H1 (cell line): ENCODE measurements around the gene SLC1A4. TPM values are rescaled to one million over a fixed set of nuclear protein-coding genes. Genes with fewer than 3 reads are reported as not detected.

Experiments used
- CTCF ChIA-PET: fragments of 300-600 bp; sonication (Branson Sonifier 250); formaldehyde crosslinking; loops from one replicate; lab custom pipeline; 2021; ENCODE audit not compliant: partially characterized antibody; lab: Charles Lee
- POLR2A ChIA-PET: fragments of 300-600 bp; sonication (Branson Sonifier 250); formaldehyde crosslinking; loops from one replicate; lab custom pipeline; 2021; ENCODE audit warnings: inconsistent platforms; ENCODE audit not compliant: partially characterized antibody; lab: Charles Lee
- DNase-seq, 2 experiments: peaks; one replicate each; pipeline versions ENCODE4 v3.0.0 to v3.0.0-alpha.2; 2010 to 2022; ENCODE audit warnings: low spot score in 2 of 2, low read depth in 1 of 2, mixed read lengths in 1 of 2
- FAIRE-seq: peaks from 2 replicates; lab custom pipeline; 2011; peaks lifted over from hg19 to GRCh38; lab: Jason Lieb, UNC
- H2AFZ ChIP-seq: 2 replicates; pipeline ENCODE4 v1.8.1; 2012; ENCODE audit warnings: low read length, inconsistent platforms
- H2AK5ac ChIP-seq: 2 replicates; pipeline ENCODE4 v1.6.1; 2013; ENCODE audit warnings: low read depth, low read length
- H2BK120ac ChIP-seq: replicated peaks from 2 replicates; pipeline ENCODE3; 2013; ENCODE audit warnings: low read depth, low read length, inconsistent platforms
- H2BK12ac ChIP-seq: 2 replicates; pipeline ENCODE4 v1.6.1; 2013; ENCODE audit warnings: low read depth, low read length
- H2BK15ac ChIP-seq: 2 replicates; pipeline ENCODE4 v1.6.1; 2013; ENCODE audit warnings: low read length
- H2BK20ac ChIP-seq: 2 replicates; pipeline ENCODE4 v1.6.1; 2013; ENCODE audit warnings: low read length
- H2BK5ac ChIP-seq: 2 replicates; pipeline ENCODE4 v1.6.1; 2013; ENCODE audit warnings: low read depth, low read length
- H3K14ac ChIP-seq: 2 replicates; pipeline ENCODE4 v1.6.1; 2013; ENCODE audit warnings: inconsistent platforms; ENCODE audit not compliant: insufficient read length
- H3K18ac ChIP-seq: 2 replicates; pipeline ENCODE4 v1.6.1; 2013; ENCODE audit warnings: low read length; ENCODE audit errors: extremely low read depth
- H3K23ac ChIP-seq: 2 replicates; pipeline ENCODE4 v1.6.1; 2013; ENCODE audit warnings: inconsistent platforms; ENCODE audit not compliant: insufficient read length
- H3K23me2 ChIP-seq: 2 replicates; pipeline ENCODE4 v1.6.1; 2013; ENCODE audit warnings: low read depth, low read length
- H3K27ac ChIP-seq: 2 replicates; pipeline ENCODE4 v1.6.1; 2011; ENCODE audit warnings: low read depth, low read length, inconsistent platforms
- H3K27me3 ChIP-seq, 4 experiments: replicated peaks in 1 of 4; 1 replicate in 1 of 4; 2 replicates in 3 of 4; pipeline versions ENCODE4 v1.6.1 to v1.8.1; 2011 to 2013; ENCODE audit warnings: low read length in 3 of 4, mild to moderate bottlenecking in 3 of 4, inconsistent platforms in 2 of 4, mixed read lengths in 2 of 4, moderate library complexity in 1 of 4; ENCODE audit not compliant: control insufficient read depth in 3 of 4, insufficient read depth in 3 of 4; ENCODE audit errors: extremely low read depth in 1 of 4
- H3K36me3 ChIP-seq, 4 experiments: 2 replicates each; pipeline versions ENCODE4 v1.6.1 to v1.8.1; 2011 to 2013; ENCODE audit warnings: mild to moderate bottlenecking in 4 of 4, low read length in 3 of 4, moderate library complexity in 2 of 4, control low read depth in 1 of 4, inconsistent platforms in 1 of 4; ENCODE audit not compliant: insufficient read depth in 4 of 4, control insufficient read depth in 2 of 4
- H3K4ac ChIP-seq: replicated peaks from 2 replicates; pipeline ENCODE3; 2013; ENCODE audit warnings: low read length, low read depth, mixed read lengths, inconsistent platforms; ENCODE audit not compliant: insufficient read length
- H3K4me1 ChIP-seq, 4 experiments: replicated peaks in 1 of 4; 1 replicate in 1 of 4; 2 replicates in 3 of 4; pipeline versions ENCODE4 v1.6.1 to v1.8.1; 2011 to 2013; ENCODE audit warnings: low read length in 3 of 4, inconsistent platforms in 2 of 4, mixed read lengths in 1 of 4; ENCODE audit not compliant: insufficient read depth in 4 of 4, control insufficient read depth in 3 of 4
- H3K4me2 ChIP-seq, 2 experiments: 2 replicates each; pipeline versions ENCODE4 v1.6.1 to v1.8.1; 2011 to 2013; ENCODE audit warnings: low read depth in 2 of 2, low read length in 2 of 2, control low read depth in 1 of 2, inconsistent platforms in 1 of 2, mild to moderate bottlenecking in 1 of 2; ENCODE audit not compliant: insufficient read depth in 1 of 2
- H3K4me3 ChIP-seq, 4 experiments: fragments of 200-600, 300-600 bp in 1 of 4; sonication (generic), shearing (Covaris generic), sonication (Bioruptor Twin) in 1 of 4; 2 replicates each; pipeline versions ENCODE4 v1.5.1 to v1.8.1; 2011 to 2016; ENCODE audit warnings: low read length in 4 of 4, low read depth in 3 of 4, control low read depth in 2 of 4, inconsistent platforms in 2 of 4, mild to moderate bottlenecking in 2 of 4, mixed read lengths in 1 of 4, moderate library complexity in 1 of 4; ENCODE audit not compliant: insufficient read depth in 2 of 4; ENCODE audit errors: extremely low read depth in 1 of 4
- H3K56ac ChIP-seq: replicated peaks from 2 replicates; pipeline ENCODE3; 2013; ENCODE audit warnings: low read depth, mild to moderate bottlenecking, mixed read lengths, low read length, inconsistent platforms; ENCODE audit not compliant: insufficient read length
- H3K79me1 ChIP-seq: 2 replicates; pipeline ENCODE4 v1.6.1; 2013; ENCODE audit warnings: low read depth, low read length, control low read depth
- H3K79me2 ChIP-seq, 2 experiments: 2 replicates each; pipeline versions ENCODE4 v1.6.1 to v1.8.1; 2012 to 2013; ENCODE audit warnings: low read length in 2 of 2, mild to moderate bottlenecking in 2 of 2, inconsistent platforms in 1 of 2; ENCODE audit not compliant: insufficient read depth in 2 of 2, control insufficient read depth in 1 of 2
- H3K9ac ChIP-seq, 4 experiments: replicated peaks in 1 of 4; 1 replicate in 1 of 4; 2 replicates in 3 of 4; pipeline versions ENCODE4 v1.6.1 to v1.8.1; 2011 to 2013; ENCODE audit warnings: low read depth in 3 of 4, low read length in 3 of 4, control low read depth in 2 of 4, mild to moderate bottlenecking in 2 of 4, moderate library complexity in 2 of 4, inconsistent platforms in 1 of 4; ENCODE audit errors: extremely low read depth in 1 of 4
- H3K9me3 ChIP-seq, 2 experiments: 2 replicates each; pipeline versions ENCODE4 v1.6.1 to v1.8.1; 2012 to 2013; ENCODE audit warnings: mild to moderate bottlenecking in 2 of 2, moderate library complexity in 2 of 2, control low read depth in 1 of 2, inconsistent platforms in 1 of 2, low read depth in 1 of 2, low read length in 1 of 2, mixed read lengths in 1 of 2; ENCODE audit not compliant: insufficient read depth in 2 of 2
- H4K20me1 ChIP-seq, 2 experiments: replicated peaks in 1 of 2; 2 replicates each; pipeline versions ENCODE3 to v1.8.1; 2011 to 2013; ENCODE audit warnings: inconsistent platforms in 2 of 2, low read length in 2 of 2, mild to moderate bottlenecking in 1 of 2; ENCODE audit not compliant: insufficient read depth in 2 of 2, control insufficient read depth in 1 of 2
- H4K5ac ChIP-seq: 2 replicates; pipeline ENCODE4 v1.6.1; 2013; ENCODE audit warnings: low read length, low read depth, mixed read lengths, inconsistent platforms; ENCODE audit not compliant: insufficient read length
- H4K8ac ChIP-seq: 2 replicates; pipeline ENCODE4 v1.8.0; 2013; ENCODE audit warnings: mild to moderate bottlenecking, moderate library complexity, low read length, inconsistent platforms; ENCODE audit not compliant: insufficient read depth; ENCODE audit errors: extremely low read depth
- H4K91ac ChIP-seq: replicated peaks from 2 replicates; pipeline ENCODE3; 2013; ENCODE audit warnings: low read length, mixed read lengths, inconsistent platforms; ENCODE audit not compliant: insufficient read length
- ATF2 ChIP-seq: IDR thresholded peaks from 2 replicates; pipeline ENCODE4 v1.6.1; 2012; ENCODE audit warnings: low read length, inconsistent platforms
- CBX5 ChIP-seq: fragments of 300-800, 300-1000 bp; sonication (generic); IDR thresholded peaks from 2 replicates; pipeline ENCODE4 v1.7.1; 2016; ENCODE audit warnings: antibody characterized with exemption, low read length, low read depth
- CTCF ChIP-seq, 3 experiments: IDR thresholded peaks; 1 replicate in 2 of 3; 2 replicates in 1 of 3; pipeline versions ENCODE4 v1.5.1 to v1.6.1; 2011; ENCODE audit warnings: low read length in 3 of 3, mild to moderate bottlenecking in 3 of 3, inconsistent platforms in 2 of 3, low read depth in 1 of 3, moderate library complexity in 1 of 3; ENCODE audit not compliant: insufficient read depth in 1 of 3; ENCODE audit errors: control extremely low read depth in 1 of 3
- JUN ChIP-seq: IDR thresholded peaks from 2 replicates; pipeline ENCODE4 v1.6.1; 2011; ENCODE audit warnings: low read depth, mild to moderate bottlenecking, improper control_type of control experiment, low read length
- JUND ChIP-seq: IDR thresholded peaks from 2 replicates; pipeline ENCODE4 v1.6.1; 2011; ENCODE audit warnings: mild to moderate bottlenecking, improper control_type of control experiment, low read length
- TEAD4 ChIP-seq: IDR thresholded peaks from 2 replicates; pipeline ENCODE4 v1.6.1; 2012; ENCODE audit warnings: low read depth, low read length, inconsistent platforms, mixed read lengths
- YY1 ChIP-seq: IDR thresholded peaks from 2 replicates; pipeline ENCODE4 v1.6.1; 2011; ENCODE audit warnings: low read depth, mild to moderate bottlenecking, low read length
- WGBS, 2 experiments: shearing (Covaris generic) in 1 of 2; methylation state at CpG; one replicate each; pipeline versions ENCODE4 v1.1.6 to v1.1.7; 2013 to 2015; ENCODE audit warnings: low lambda C conversion rate in 2 of 2, mixed read lengths in 2 of 2, inconsistent platforms in 1 of 2, low coverage in 1 of 2, missing lambda C conversion rate in 1 of 2; ENCODE audit not compliant: insufficient replicate concordance in 2 of 2, insufficient coverage in 1 of 2, insufficient read length in 1 of 2; ENCODE audit errors: extremely low coverage in 1 of 2, missing lambda C conversion rate in 1 of 2; 5-methylcytosine and 5-hydroxymethylcytosine counted together
- polyA plus RNA-seq, 7 experiments: library from polyadenylated mRNA; depleted of rRNA in 3 of 7; stranded (reverse) in 5 of 7; unstranded in 2 of 7; fragments of >200 nt in 5 of 7; fragments of 200-250 nt in 2 of 7; gene quantifications; 1 replicate in 5 of 7; 2 replicates in 1 of 7; 4 replicates in 1 of 7; pipeline versions ENCODE4 v1.2.1 to v1.2.3, GENCODE V29; 2011 to 2013; ENCODE audit warnings: missing spikeins in 2 of 7, mixed read lengths in 2 of 7
- total RNA-seq: library from RNA; stranded (reverse); fragmentation: NEBNext Ultra II Directional; extraction: Animal tissue kit (Norgen Biotek cat#: 25700); gene quantifications from 2 replicates; pipeline ENCODE4 v1.2.1, GENCODE V29; 2021

SLC1A4 gene
- total and polyA plus RNA-seq, 2 of the 8 experiments (the other 6 are each of a cell fraction or from before 2014, with no cell fraction given): 0.44 to 0.86 TPM

- H2BK15ac ChIP-seq: no peak overlapping the region
- no peaks in the 10 kb centered on the region; a peak in 1 of 8 replicates for H3K36me3 ChIP-seq
- ChIA-PET POLR2A (interaction anchor here (1.1 kb wide), 1 partner anchor 13 kb away, joined by 5 read pairs; no protein-coding TSS in a partner anchor), CTCF (interaction anchor here (0.6 to 0.8 kb wide), 3 partner anchors 9 to 238 kb away, joined by 3 to 4 read pairs (median 4); no protein-coding TSS in a partner anchor)
- H3K23me2 ChIP-seq: no peaks in the 10 kb centered on the region
- no peaks in the 10 kb centered on the region for H4K20me1 ChIP-seq
- no peak overlapping the region for H3K4ac ChIP-seq
- no peak overlapping the region for H2AK5ac ChIP-seq
- H3K14ac ChIP-seq: no peak overlapping the region
- no peaks in the 10 kb centered on the region for H3K27me3 ChIP-seq
- no peak overlapping the region for H4K8ac ChIP-seq
- no peak overlapping the region for H2BK20ac ChIP-seq
- H3K9ac ChIP-seq: no peak overlapping the region
- no peak overlapping the region for H3K27ac ChIP-seq
- H4K5ac ChIP-seq: no peak overlapping the region
- H3K4me2 ChIP-seq: no peak overlapping the region
- no peaks in the 10 kb centered on the region for H3K79me2 ChIP-seq
- no peak overlapping the region for H2BK120ac ChIP-seq
- H2AFZ ChIP-seq: no peak overlapping the region
- no peak overlapping the region for H2BK5ac ChIP-seq
- H3K18ac ChIP-seq: no peak overlapping the region
- H3K56ac ChIP-seq: no peak overlapping the region
- no peak overlapping the region for H2BK12ac ChIP-seq
- no peak overlapping the region for H4K91ac ChIP-seq
- H3K9me3 ChIP-seq: peaks cover 0 to 2% of the 10 kb centered on the region in 2 experiments; a peak in 1 of 4 replicates
- H3K79me1 ChIP-seq: no peaks in the 10 kb centered on the region
- FAIRE-seq (no peak), DNase-seq (peak in 1 of 2 experiments; percentile 25)
- peaks cover 0 to 6% (median 0%) of the 10 kb centered on the region in 4 experiments; a peak in 1 of 7 replicates for H3K4me1 ChIP-seq
- no peak overlapping the region for H3K23ac ChIP-seq
- 84% methylated on average over 14 of the region's 14 CpGs; no CpG with 5 or more reads in 1 of the 2 experiments for WGBS, 2 experiments
- H3K4me3 ChIP-seq: no peak overlapping the region
- TF ChIP-seq ATF2 (no peak), JUN (no peak), TEAD4 (no peak), CBX5 (no peak), CTCF (IDR thresholded peaks at IDR 0.05; ENCODE audit: control extremely low read depth in 1 of 3, insufficient read depth in 1 of 3, low read depth in 1 of 3, low read length in 3 of 3) (no peak), YY1 (no peak), JUND (no peak)
Observed at GRCh38 chr2:64950226-64951160, 38.7 kb upstream of the SLC1A4 start.
